ENCODE results near the gene HOXD3.

The HOXD3 gene

DNA sequence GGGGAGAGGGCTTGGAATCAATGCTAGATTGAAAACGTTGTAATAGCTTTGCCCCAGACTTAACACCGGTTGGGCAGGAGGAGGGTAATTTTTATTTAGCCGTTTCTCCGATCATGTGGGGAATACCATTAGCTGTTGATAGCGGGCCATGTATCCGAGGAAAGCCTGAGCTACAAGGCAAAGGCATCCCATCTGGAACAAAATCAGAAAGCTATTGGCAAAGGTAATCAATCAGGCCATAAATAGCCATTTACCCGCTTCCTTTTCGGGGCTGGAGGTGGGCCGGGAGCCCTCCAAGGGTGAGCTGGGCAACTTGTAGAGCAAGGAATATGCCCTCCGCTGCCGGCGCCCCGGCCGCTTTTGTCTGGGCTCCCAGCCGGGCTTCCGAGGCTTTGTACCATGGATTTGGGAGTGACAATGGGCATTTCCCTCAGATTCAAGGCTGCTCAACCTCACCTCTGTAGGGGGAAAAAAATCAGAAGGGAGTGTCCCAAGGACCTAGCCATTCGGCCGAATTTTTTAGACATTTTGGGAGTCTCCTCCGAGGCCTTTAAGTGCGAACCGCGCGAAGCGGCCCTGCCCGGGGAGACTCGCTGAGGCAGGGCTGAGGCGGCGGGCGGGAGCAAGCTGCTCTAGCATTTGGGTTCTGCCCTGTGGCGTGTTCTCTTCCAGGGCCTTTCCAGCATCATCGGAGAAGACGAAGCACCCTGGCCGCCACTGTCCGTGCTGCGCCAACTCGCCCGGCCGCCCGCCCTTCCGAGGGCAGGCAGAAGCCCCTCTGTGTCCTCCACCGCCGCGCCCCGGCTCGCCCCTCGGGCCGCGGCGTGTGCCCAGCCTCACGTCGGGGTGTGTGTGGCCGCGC lies 35.7 kb upstream of the HOXD3 start:
- FAIRE-seq (no peak), DNase-seq (ENCODE audit: insufficient read length, low spot score) (no peak)

DNA sequence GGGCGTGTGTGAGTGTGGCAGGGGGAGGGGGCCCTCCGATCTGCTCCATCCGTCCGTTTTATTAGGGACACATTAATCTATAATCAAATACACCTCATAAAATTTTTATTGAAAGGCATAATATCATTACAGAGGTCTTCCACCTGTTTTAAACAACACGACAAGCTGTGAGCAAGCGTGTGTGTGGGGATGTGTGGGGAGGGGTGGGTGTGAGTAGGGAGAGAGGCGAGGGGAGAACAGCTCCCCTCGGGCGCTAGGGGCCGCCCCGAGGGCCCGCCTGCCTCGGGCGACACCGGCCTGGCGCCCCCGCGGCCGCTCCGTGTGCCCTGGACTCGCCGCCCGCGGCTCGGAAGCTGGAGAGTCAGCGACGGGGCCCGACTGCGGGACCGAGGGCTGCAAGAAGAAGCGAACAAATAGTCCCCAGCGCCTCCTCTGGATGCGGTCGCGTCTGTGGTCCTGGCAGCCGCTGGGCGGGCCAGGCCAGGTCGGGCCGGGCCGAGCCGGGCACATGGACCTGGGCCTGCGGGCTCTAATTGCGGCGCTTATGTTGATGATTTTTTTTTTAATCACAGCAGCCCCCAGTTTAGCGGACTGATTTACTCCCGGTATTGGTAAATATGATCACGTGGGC lies 34.9 kb upstream of the HOXD3 start:
- FAIRE-seq = no peak

DNA sequence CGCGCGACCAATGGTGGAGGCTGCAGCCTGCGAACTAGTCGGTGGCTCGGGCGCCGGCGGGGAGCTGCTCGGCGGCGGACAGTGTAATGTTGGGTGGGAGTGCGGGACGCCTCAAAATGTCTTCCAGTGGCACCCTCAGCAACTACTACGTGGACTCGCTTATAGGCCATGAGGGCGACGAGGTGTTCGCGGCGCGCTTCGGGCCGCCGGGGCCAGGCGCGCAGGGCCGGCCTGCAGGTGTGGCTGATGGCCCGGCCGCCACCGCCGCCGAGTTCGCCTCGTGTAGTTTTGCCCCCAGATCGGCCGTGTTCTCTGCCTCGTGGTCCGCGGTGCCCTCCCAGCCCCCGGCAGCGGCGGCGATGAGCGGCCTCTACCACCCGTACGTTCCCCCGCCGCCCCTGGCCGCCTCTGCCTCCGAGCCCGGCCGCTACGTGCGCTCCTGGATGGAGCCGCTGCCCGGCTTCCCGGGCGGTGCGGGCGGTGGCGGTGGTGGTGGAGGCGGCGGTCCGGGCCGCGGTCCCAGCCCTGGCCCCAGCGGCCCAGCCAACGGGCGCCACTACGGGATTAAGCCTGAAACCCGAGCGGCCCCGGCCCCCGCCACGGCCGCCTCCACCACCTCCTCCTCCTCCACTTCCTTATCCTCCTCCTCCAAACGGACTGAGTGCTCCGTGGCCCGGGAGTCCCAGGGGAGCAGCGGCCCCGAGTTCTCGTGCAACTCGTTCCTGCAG lies 34.3 kb upstream of the HOXD3 start, which contains the start of gene HOXD9:
Gene HOXD9 (plus strand): TSS at position 37 of the 728 bp plus-strand sequence. CDS start 50 bp downstream, at position 87.
- FAIRE-seq = no peak

More for the DNA sequence above, 34.9 kb upstream of the HOXD3 start:
- DNase-seq (ENCODE audit: insufficient read length, low spot score) = no peak

DNA sequence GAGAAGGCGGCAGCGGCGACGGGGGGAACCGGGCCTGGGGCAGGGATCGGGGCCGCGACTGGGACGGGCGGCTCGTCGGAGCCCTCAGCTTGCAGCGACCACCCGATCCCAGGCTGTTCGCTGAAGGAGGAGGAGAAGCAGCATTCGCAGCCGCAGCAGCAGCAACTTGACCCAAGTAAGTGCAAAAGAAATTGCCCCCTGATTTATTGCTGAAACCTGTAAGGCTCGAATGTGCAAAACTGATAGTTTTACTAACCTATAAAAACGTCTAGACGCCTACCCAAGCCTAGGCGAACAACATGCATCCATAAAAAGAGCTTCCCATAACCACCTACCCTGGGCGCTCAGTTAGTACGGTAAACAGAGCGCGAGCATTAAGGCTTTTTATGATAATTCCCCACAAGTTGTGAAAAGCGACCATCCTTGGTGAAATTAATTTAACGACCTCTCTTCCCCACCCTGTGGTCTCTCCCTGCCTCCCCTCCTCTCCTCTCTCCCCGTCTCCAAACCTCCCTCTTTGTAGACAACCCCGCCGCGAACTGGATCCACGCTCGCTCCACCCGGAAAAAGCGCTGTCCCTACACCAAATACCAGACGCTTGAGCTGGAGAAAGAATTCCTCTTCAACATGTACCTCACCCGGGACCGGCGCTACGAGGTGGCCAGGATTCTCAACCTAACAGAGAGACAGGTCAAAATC lies 33.5 kb upstream of the HOXD3 start:
- DNase-seq (ENCODE audit: insufficient read length, low spot score) (no peak), FAIRE-seq (no peak)

More for the DNA sequence above, 34.3 kb upstream of the HOXD3 start, which contains the start of gene HOXD9:
- no peak for DNase-seq (ENCODE audit: insufficient read length, low spot score)

DNA sequence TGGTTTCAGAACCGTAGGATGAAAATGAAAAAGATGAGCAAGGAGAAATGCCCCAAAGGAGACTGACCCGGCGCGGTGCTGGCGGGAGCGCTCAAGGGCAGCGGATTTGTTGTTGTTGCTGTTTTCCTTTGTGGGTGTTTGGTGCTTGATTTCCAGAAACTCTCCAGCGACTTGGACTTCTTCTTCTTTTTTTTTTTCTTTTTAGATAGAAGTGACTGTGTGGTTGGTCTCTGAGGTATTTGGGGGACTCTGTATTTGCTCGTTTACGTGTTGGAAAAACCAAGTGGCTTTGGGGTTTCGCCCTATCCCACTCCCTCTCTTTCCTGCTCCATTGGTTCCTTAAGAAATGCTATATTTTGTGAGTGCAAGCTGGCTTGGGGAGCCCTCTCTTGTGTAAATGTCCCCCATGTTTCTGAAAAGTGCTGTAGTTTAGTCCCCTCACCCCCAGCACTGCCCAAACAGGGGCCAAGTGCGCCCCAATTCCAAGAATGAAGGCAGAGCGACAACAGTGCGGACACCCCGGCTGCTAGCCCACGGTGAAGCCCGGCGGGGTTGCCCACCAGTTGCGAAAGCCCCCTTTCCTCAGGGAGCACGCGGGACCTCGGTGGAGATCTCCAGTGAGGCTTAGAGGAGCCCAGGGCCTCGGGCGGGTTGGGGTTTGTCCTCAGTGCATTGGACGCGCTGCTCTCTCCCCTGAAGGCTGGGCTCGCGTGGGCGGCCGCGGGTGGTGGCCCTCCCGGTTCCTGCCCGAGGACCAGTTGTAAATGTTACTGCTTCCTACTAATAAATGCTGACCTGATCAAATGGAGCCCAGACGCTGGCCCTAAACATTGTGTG lies 32.8 kb upstream of the HOXD3 start:
- no peak for FAIRE-seq
- no peak for DNase-seq (ENCODE audit: insufficient read length, low spot score)

DNA sequence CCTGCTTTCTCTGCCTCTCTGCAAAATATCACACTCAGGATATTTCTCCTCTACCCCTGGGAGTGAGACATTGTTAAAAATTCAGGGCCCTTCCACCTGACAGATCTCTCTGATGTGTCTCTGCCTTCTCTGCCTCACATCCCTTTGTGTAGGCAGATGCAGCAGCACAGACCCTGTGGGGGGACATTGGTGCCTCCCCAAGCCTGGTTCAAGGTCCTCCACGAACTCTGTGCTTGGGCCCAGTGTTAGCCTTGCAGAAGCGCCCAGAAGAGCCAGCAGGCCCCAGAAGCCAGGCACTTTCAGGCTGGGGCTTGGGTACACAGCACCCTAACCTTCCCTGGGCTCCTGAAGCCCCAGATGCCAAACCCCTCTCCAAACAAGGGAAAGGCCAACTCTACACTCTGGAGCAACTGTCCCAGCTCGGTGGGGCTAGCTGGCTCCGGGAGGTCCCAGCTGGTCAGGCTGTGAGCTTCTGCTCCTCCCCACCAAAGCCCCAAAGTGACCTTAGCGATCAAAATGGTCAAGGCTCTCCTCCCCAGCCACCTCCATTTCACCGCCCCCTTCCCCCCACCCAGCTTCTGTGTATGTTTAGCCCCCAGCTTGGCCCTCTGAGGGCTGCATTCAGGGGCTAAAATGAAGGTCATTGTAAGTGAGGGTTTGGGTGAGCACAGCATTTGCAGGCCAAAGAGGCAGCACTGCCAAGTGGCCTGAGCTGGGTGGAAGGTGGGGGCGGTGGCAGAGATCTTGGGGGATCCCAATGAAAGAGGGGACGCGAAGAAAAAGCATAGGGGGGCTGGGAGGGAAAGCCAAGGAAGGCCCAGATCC lies 31.9 kb upstream of the HOXD3 start:
- no peak for FAIRE-seq
- no peak for DNase-seq (ENCODE audit: insufficient read length, low spot score)

DNA sequence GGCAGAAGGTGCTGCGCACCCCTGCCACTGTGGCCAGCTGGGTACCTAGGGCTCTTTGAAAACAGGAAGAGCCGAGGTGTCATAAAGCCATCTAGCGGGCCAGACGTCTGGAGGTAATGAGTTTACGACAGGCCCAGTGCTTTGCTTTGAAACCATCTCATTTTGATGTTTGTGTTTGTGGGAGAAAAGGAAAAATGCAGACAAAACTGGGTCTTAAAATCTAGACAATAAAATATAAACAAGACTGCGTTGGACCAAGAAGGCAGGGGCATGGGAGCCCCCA lies 31.4 kb upstream of the HOXD3 start:
- FAIRE-seq (no peak), DNase-seq (ENCODE audit: insufficient read length, low spot score) (no peak)

DNA sequence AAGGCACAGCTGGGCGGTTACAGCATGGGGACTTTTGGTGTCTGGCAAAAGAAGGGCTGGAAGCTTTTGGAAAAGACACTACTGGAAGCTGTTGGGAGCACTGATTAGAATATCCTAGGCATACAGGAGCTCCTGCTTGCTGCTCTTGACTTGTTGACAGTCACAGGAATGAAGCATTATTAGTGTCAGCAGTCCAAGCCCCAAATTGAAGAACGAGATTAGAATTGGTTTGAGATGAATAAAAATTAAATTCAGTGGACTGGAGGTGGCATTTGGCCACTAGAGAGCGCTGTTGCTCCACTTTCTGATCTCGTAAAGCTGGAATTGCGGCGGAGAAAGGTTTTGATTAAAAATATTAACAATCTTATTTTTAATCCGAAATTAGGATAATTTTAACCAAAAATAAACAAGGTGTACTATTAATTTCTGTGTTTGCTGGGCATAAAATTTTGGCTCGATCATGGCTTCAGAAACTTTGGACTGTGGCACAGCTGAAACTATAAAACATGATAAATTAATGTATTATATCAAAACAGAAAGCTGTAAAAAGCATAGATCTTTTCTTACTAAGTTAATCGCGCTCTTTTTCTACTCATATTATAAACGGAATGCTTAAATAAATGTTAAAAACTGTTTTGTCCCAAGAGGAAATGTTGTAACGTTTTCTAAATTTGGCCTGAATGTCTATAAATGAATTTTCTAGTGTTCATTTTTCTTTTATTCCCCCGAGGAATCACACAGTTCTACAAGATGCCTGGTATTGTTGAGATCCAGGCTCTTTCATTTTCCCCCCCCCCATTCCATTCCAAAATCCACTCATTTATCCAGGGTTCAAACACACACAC lies 30.0 kb upstream of the HOXD3 start:
- FAIRE-seq (peak; percentile 90), DNase-seq (ENCODE audit: insufficient read length, low spot score) (no peak)

DNA sequence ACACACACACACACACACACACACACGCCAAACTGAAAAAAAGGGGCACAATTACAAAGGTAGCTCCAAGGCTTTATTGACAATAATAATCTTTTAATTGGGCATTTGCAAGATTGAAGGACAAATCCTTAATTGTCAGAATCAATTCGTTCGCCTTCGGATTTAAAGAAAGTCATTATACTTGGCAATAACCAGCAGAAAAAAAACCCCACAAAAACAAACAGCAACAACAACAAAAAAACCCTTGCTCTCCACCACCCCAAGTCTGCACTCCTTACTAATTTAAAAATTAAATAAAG lies 29.4 kb upstream of the HOXD3 start:
- FAIRE-seq (no peak), DNase-seq (ENCODE audit: insufficient read length, low spot score) (no peak)

DNA sequence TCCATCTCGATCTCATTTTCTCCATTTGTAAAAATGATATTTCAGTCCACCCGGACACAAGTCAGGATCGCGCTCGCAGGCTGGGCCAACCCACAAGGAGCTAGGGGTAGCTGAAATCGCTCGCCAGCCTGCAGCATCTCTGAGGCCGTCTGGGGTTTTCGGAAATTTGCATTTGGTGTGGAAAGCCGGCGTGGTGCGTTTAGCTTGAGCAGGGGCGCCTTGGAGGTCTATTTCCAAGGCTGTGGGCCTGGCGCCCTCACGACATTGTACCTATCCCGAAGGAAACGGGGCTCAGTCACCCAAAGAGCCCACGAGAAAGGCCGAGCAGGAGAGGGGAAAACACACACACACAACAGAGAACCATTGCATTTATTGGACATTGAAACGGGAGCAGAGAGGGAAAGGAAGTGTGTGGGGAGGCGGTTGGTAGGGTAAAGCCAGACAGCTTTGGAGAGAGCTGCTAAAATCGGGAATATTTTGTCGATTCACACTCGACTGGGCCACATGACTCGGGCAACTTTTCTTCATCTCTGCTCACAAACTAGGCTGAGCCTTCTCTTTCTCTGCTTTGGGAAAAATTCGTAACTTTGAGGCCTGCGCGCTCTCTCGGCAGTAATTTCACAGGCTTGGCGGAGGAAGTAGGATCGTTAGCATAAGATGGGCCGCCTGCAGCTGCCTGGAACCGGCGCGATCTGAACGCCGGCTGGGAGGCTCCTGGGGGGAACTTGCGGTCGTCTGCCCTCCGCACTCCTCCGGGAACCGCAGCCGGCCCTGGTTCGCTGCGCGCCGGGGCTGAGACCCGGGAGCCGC lies 28.7 kb upstream of the HOXD3 start:
- no peak for DNase-seq (ENCODE audit: insufficient read length, low spot score)
- no peak for FAIRE-seq

DNA sequence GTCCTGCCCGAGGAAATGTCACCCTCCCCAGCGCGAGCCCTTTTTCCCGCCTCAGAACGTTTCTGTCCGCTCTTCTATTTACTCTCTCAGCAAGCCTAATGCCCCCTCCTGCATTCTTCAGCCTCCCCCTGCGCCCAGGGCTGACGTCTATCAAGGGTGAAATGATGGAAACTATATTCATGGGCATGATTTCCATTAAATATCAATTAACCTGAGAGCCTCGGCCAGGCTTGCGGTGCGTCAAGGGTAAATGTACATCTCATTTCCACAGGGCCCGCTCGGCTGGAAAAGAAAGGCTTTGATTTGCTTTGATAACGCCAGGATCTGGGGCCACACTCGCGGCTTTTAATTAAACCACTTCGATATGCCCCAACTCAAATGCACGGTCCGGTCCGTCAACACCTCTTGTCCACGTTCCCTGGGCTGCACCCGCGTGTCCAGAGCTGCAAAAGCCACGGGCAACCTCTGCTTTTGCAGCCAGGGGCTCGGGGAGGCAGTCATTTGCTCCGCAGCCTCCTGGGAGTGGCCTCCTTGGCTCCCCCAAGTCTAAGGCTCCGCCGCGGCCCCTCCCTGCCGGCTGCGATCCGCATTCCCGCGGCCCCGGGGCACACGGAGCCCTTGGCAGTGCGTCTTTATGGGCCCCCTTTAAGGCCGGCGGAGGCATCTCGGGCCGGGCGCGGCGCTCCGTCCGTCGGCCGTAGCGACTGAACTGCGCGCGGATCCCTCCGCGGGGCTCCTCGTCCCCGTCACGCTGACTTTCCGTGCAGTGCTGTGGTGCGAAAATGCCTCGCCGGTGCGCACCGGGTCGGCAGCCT lies 27.9 kb upstream of the HOXD3 start, which contains the start of gene HOXD8:
Gene HOXD8 (plus strand): TSS at position 724 of the 815 bp plus-strand sequence. CDS start 662 bp downstream, outside the sequence.
- FAIRE-seq (no peak), DNase-seq (ENCODE audit: insufficient read length, low spot score) (no peak)

DNA sequence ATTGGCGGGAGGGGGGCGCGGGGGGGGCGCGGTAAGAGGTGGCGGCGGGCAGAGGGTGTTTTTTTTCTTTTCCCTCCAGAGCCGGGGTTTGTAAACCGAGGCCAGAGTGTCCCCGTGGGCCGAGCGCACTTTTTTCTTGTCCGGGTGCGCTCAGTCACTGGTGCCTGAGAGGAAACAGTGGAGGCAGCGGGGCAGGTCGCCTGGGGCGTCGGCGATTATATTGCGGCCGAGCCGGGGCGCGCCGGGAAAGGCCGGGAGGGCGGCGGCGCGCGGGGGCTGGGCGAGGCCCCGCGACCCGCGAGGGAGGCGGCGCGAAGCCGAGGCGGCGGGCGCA lies 27.3 kb upstream of the HOXD3 start:
- FAIRE-seq = no peak
- DNase-seq (ENCODE audit: insufficient read length, low spot score) = no peak

DNA sequence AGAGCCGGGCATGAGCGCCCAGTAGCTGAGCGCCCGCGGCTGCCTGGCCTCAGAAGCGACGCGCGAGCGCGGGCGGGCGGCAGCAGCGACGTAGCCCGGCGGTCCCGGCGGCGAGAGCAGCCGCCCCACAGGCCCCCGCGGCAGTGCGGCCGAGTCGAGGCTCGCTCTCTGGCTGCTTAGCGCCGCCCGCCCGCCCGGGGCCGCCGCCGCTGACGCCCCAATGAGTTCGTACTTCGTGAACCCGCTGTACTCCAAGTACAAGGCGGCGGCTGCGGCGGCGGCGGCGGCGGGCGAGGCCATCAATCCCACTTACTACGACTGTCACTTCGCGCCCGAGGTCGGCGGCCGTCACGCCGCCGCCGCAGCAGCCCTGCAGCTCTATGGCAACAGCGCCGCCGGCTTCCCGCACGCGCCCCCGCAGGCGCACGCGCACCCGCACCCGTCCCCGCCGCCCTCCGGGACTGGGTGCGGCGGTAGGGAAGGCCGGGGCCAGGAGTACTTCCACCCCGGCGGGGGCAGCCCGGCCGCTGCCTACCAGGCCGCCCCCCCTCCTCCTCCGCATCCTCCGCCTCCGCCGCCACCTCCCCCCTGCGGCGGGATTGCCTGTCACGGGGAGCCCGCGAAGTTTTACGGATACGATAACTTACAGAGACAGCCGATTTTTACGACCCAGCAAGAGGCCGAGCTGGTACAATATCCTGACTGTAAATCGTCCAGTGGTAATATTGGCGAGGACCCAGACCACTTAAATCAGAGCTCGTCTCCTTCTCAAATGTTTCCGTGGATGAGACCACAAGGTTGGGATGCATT lies 26.8 kb upstream of the HOXD3 start:
- FAIRE-seq = no peak
- no peak for DNase-seq (ENCODE audit: insufficient read length, low spot score)

DNA sequence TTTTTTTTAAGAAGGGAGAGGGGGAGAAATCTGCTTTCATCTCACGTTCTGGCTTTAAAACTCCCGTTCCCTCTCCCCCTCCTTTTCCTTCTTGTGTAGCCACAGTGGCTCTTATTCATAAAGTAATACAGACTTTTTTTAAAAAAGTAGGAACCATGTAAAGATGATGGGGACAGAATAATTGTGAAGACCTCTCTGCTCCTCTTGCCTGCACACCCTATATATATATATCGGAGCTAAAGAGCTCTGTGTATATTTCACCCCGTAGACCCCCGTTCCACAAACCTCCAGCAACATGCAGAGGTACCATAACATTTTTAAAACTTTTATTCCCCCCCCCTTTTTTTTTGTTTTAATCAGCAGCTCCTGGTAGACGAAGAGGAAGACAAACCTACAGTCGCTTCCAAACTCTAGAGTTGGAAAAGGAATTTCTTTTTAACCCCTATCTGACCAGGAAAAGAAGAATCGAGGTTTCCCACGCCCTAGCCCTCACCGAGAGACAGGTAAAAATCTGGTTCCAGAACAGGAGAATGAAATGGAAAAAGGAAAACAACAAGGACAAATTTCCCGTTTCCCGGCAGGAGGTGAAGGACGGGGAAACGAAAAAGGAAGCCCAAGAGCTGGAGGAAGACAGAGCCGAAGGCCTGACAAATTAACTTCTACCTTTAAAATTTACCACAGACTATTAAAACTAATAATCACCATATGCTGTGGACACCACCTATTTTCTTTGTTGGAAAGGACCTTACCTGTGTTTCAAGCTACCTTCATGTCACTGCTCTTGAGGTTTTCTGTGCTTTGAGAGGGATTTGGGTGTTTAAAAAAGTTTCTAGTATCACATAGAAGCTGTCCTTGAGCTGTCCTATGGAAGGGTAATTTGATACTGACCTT lies 25.9 kb upstream of the HOXD3 start:
- FAIRE-seq (no peak), DNase-seq (ENCODE audit: insufficient read length, low spot score) (no peak)

DNA sequence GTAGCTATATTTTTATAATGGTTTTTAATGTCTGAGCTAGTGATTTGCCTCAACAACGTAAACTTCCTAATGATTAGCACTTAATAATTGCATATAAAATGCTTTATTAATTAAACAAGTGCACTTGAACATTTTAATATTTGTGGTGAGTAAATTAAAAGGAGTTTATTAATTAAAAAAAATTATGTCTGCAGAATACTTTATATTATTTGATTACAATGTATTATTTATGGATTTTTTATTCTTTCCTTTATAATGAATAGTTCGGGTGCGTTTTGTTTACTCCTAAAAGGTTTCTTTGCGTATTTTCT lies 25.3 kb upstream of the HOXD3 start:
- DNase-seq (ENCODE audit: insufficient read length, low spot score) (no peak), FAIRE-seq (no peak)
